HepG2 (cell line): ENCODE measurements around the gene CCDC183. TPM values are rescaled to one million over a fixed set of nuclear protein-coding genes. Genes with fewer than 3 reads are reported as not detected.

ENCODE experiments used
- DRAP1 ChIP-seq: IDR thresholded peaks from 2 replicates; pipeline ENCODE4 v1.6.1; 2016; ENCODE audit warnings: missing genetic modification reagents, missing compliant biosample characterization
- FIP1L1 ChIP-seq: fragments of 200-400 bp; formaldehyde crosslinking; IDR thresholded peaks from 2 replicates; pipeline ENCODE4 v1.6.1; 2018; ENCODE audit warnings: low read depth, mild to moderate bottlenecking, low read length, moderate library complexity, borderline replicate concordance; ENCODE audit not compliant: insufficient read depth
- HIVEP1 ChIP-seq: sonication (generic); formaldehyde crosslinking; IDR thresholded peaks from 2 replicates; pipeline ENCODE4 v1.4.0; 2020; ENCODE audit warnings: mild to moderate bottlenecking, missing genetic modification reagents
- HNRNPUL1 ChIP-seq: fragments of 200-400 bp; formaldehyde crosslinking; IDR thresholded peaks from 2 replicates; pipeline ENCODE4 v1.6.1; 2017; ENCODE audit warnings: low read depth, mild to moderate bottlenecking, low read length, moderate library complexity
- KAT7 ChIP-seq: IDR thresholded peaks from 2 replicates; pipeline ENCODE4 v1.6.1; 2018; ENCODE audit warnings: borderline replicate concordance, missing compliant biosample characterization
- KDM3A ChIP-seq: IDR thresholded peaks from 2 replicates; pipeline ENCODE4 v1.6.1; 2018; ENCODE audit warnings: low read depth, missing compliant biosample characterization
- MEIS1 ChIP-seq: sonication (generic); formaldehyde crosslinking; IDR thresholded peaks from 2 replicates; pipeline ENCODE4 v1.9.0; 2021; ENCODE audit warnings: mild to moderate bottlenecking, missing genetic modification reagents, moderate library complexity, borderline replicate concordance
- MLLT10 ChIP-seq: sonication (generic); formaldehyde crosslinking; IDR thresholded peaks from 2 replicates; pipeline ENCODE4 v1.4.0; 2020; ENCODE audit warnings: missing genetic modification reagents
- NBN ChIP-seq: fragments of 450-650 bp; conservative IDR thresholded peaks from 2 replicates; pipeline ENCODE4 v1.6.1; 2017
- NFKB2 ChIP-seq: sonication (generic); formaldehyde crosslinking; IDR thresholded peaks from 2 replicates; pipeline ENCODE4 v1.4.0; 2020; ENCODE audit warnings: missing genetic modification reagents, borderline replicate concordance
- RBAK ChIP-seq: sonication (generic); formaldehyde crosslinking; IDR thresholded peaks from 2 replicates; pipeline ENCODE4 v1.5.1; 2020; ENCODE audit warnings: mild to moderate bottlenecking, missing genetic modification reagents
- SMC3 ChIP-seq: IDR thresholded peaks from 2 replicates; pipeline ENCODE4 v1.6.1; 2011; ENCODE audit warnings: low read length, improper control_type of control experiment
- TRIM22 ChIP-seq: fragments of 450-650 bp; IDR thresholded peaks from 2 replicates; pipeline ENCODE4 v1.6.1; 2017
- ZBTB33 ChIP-seq: sonication (generic); formaldehyde crosslinking; IDR thresholded peaks from 2 replicates; pipeline ENCODE4 v1.4.0; 2020; ENCODE audit warnings: missing genetic modification reagents
- ZBTB38 ChIP-seq: sonication (generic); formaldehyde crosslinking; IDR thresholded peaks from 2 replicates; pipeline ENCODE4 v1.5.1; 2020; ENCODE audit warnings: mild to moderate bottlenecking, missing genetic modification reagents
- ZMYM4 ChIP-seq: sonication (generic); formaldehyde crosslinking; IDR thresholded peaks from 2 replicates; pipeline ENCODE4 v1.8.1; 2023; ENCODE audit warnings: mild to moderate bottlenecking, missing genetic modification reagents
- ZNF12 ChIP-seq: sonication (generic); formaldehyde crosslinking; IDR thresholded peaks from 2 replicates; pipeline ENCODE4 v1.5.0; 2020; ENCODE audit warnings: missing genetic modification reagents
- ZNF333 ChIP-seq: sonication (generic); formaldehyde crosslinking; IDR thresholded peaks from 2 replicates; pipeline ENCODE4 v1.4.0; 2020; ENCODE audit warnings: mild to moderate bottlenecking, missing genetic modification reagents, borderline replicate concordance
- ZNF33B ChIP-seq: sonication (generic); formaldehyde crosslinking; IDR thresholded peaks from 2 replicates; pipeline ENCODE4 v1.5.1; 2020; ENCODE audit warnings: mild to moderate bottlenecking, missing genetic modification reagents
- ZNF562 ChIP-seq: sonication (generic); formaldehyde crosslinking; IDR thresholded peaks from 2 replicates; pipeline ENCODE4 v1.8.0; 2022; ENCODE audit warnings: missing genetic modification reagents, borderline replicate concordance
- ZNF644 ChIP-seq: IDR thresholded peaks from 2 replicates; pipeline ENCODE4 v1.6.1; 2016; ENCODE audit warnings: low read depth
- ZNF660 ChIP-seq: sonication (generic); formaldehyde crosslinking; IDR thresholded peaks from 2 replicates; pipeline ENCODE4 v1.5.1; 2020; ENCODE audit warnings: mild to moderate bottlenecking, low read depth, missing genetic modification reagents, borderline replicate concordance
- polyA plus RNA-seq, 8 experiments: library from polyadenylated mRNA; depleted of rRNA in 3 of 8; stranded (reverse) in 7 of 8; unstranded in 1 of 8; fragments of >200 nt; fragmentation: Illumina TruSeq in 4 of 8; extraction: Trizol in 4 of 8; gene quantifications; 2 replicates each; pipeline versions ENCODE4 v1.2.1 to v1.2.3, GENCODE V29; 2011 to 2016; ENCODE audit warnings: low read depth in 4 of 8, missing spikeins in 1 of 8, mixed read lengths in 1 of 8; ENCODE audit not compliant: insufficient read depth in 1 of 8
- total RNA-seq, 5 experiments: library from RNA; depleted of rRNA; stranded (reverse); fragments of >200 nt; fragmentation: Illumina TruSeq; extraction: Trizol; gene quantifications; 2 replicates each; pipeline ENCODE4 v1.2.3, GENCODE V29; 2016; ENCODE audit warnings: low read depth in 1 of 5
- TF ChIP-seq, protein P1 (sequence below): sonication (generic); formaldehyde crosslinking; IDR thresholded peaks from 2 replicates; pipeline ENCODE4 v1.5.0; 2020; ENCODE audit warnings: missing genetic modification reagents
- TF ChIP-seq, protein P2 (sequence below): sonication (generic); formaldehyde crosslinking; IDR thresholded peaks from 2 replicates; pipeline ENCODE4 v1.4.0; 2020; ENCODE audit warnings: mild to moderate bottlenecking, missing genetic modification reagents
- TF ChIP-seq, protein P3 (sequence below): sonication (generic); formaldehyde crosslinking; conservative IDR thresholded peaks from 2 replicates; pipeline ENCODE4 v1.4.0; 2020; ENCODE audit warnings: missing genetic modification reagents

CCDC183 gene
- total and polyA plus RNA-seq, 2 of the 13 experiments (the other 11 are each of a cell fraction or from before 2014, with no cell fraction given): 5.0 to 66.4 TPM

GRCh38 chr9:136799854-136800657 lies 3.9 kb downstream of the CCDC183 start (continued):
- TF ChIP-seq TRIM22 (no peak), MEIS1 (CRISPR knock-in tag) (peak; percentile 27; the same call in 1 of the 2 replicates), FIP1L1 (no peak), ZNF33B (CRISPR knock-in tag) (no peak), ZNF660 (no peak), ZBTB38 (CRISPR knock-in tag) (no peak), ZNF12 (CRISPR knock-in tag) (no peak), MLLT10 (CRISPR knock-in tag) (no peak), ZBTB33 (CRISPR knock-in tag) (0 out of 2 replicates have a peak, but pooled peaks have one; percentile 13), KAT7 (CRISPR knock-in tag) (no peak), NFKB2 (CRISPR knock-in tag) (no peak), KDM3A (CRISPR knock-in tag) (no peak), HIVEP1 (CRISPR knock-in tag) (no peak), ZNF333 (CRISPR knock-in tag) (no peak), DRAP1 (peak; percentile 91), HNRNPUL1 (no peak), NBN (no peak), ZNF644 (CRISPR knock-in tag) (no peak), SMC3 (no peak), ZNF562 (CRISPR knock-in tag) (no peak), ZMYM4 (CRISPR knock-in tag) (peak; percentile 4; the same call in 1 of the 2 replicates), RBAK (CRISPR knock-in tag) (no peak)
- TF ChIP-seq, protein P1, sequence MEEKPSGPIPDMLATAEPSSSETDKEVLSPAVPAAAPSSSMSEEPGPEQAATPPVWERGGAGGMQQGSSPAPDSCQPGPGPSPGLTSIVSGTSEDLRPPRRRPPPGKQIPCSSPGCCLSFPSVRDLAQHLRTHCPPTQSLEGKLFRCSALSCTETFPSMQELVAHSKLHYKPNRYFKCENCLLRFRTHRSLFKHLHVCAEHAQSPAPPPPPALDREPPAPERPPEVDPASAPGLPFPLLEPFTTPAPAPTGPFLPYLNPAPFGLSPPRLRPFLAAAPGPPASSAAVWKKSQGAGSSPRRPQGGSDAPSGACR (CRISPR knock-in tag): peak; percentile 4; the same call in 1 of the 2 replicates
- TF ChIP-seq, protein P2, sequence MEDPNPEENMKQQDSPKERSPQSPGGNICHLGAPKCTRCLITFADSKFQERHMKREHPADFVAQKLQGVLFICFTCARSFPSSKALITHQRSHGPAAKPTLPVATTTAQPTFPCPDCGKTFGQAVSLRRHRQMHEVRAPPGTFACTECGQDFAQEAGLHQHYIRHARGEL: no peak
- TF ChIP-seq, protein P3, sequence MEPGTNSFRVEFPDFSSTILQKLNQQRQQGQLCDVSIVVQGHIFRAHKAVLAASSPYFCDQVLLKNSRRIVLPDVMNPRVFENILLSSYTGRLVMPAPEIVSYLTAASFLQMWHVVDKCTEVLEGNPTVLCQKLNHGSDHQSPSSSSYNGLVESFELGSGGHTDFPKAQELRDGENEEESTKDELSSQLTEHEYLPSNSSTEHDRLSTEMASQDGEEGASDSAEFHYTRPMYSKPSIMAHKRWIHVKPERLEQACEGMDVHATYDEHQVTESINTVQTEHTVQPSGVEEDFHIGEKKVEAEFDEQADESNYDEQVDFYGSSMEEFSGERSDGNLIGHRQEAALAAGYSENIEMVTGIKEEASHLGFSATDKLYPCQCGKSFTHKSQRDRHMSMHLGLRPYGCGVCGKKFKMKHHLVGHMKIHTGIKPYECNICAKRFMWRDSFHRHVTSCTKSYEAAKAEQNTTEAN (CRISPR knock-in tag): 0 out of 2 replicates have a peak, but pooled peaks have one; percentile 30
